GM18502 (cell line): ENCODE data around the gene SMCO2.
"Not testable (repeated sequence)": the region's sequence is repeated elsewhere in the genome, so short reads cannot be mapped to it uniquely, and the experiment has no call there.

Experiments used
- ATAC-seq: cut with Tn5 transposase; IDR thresholded peaks from one replicate; pipeline ENCODE4 v1.9.1; 2021; ENCODE audit warnings: mild to moderate bottlenecking; ENCODE audit not compliant: unreplicated experiment, poor library complexity

The SMCO2 gene

GRCh38 chr12:27523642-27524493 lies 77.3 kb downstream of the SMCO2 start, which contains the start of gene PPFIBP1:
Gene PPFIBP1 (plus strand): TSS chr12:27524206. CDS start chr12:27633397, 109,191 bp downstream.
- peak; percentile 96 for ATAC-seq

- peak; percentile 5 for ATAC-seq
Measured at GRCh38 chr12:27524494-27524835, 77.9 kb downstream of the SMCO2 start.

GRCh38 chr12:27524839-27525753 lies 78.6 kb downstream of the SMCO2 start:
- ATAC-seq: no peak

GRCh38 chr12:27527512-27527911 lies 81.0 kb downstream of the SMCO2 start:
- ATAC-seq: no peak

- ATAC-seq: no peak
Measured at GRCh38 chr12:27528788-27529187, 82.3 kb downstream of the SMCO2 start.

- no peak for ATAC-seq
Measured at GRCh38 chr12:27530157-27530922, 83.8 kb downstream of the SMCO2 start.

GRCh38 chr12:27531896-27532295 lies 85.4 kb downstream of the SMCO2 start:
- ATAC-seq: no peak

- ATAC-seq: peak; percentile 63
Measured at GRCh38 chr12:27534060-27534764, 87.7 kb downstream of the SMCO2 start.

- peak; percentile 33 for ATAC-seq
Measured at GRCh38 chr12:27534765-27535161, 88.2 kb downstream of the SMCO2 start.

- ATAC-seq: no peak
Measured at GRCh38 chr12:27535318-27535717, 88.8 kb downstream of the SMCO2 start.

GRCh38 chr12:27537855-27538675 lies 91.5 kb downstream of the SMCO2 start:
- no peak for ATAC-seq

- no peak for ATAC-seq
Measured at GRCh38 chr12:27539191-27539631, 92.7 kb downstream of the SMCO2 start.

GRCh38 chr12:27541031-27541719 lies 94.6 kb downstream of the SMCO2 start:
- no peak for ATAC-seq

- no peak for ATAC-seq
Measured at GRCh38 chr12:27542628-27543027, 96.1 kb downstream of the SMCO2 start.

GRCh38 chr12:27544858-27545257 lies 98.3 kb downstream of the SMCO2 start:
- ATAC-seq: not testable (repeated sequence)

- ATAC-seq: no peak
Measured at GRCh38 chr12:27545665-27546064, 99.1 kb downstream of the SMCO2 start.

GRCh38 chr12:27547592-27547991 lies 101.1 kb downstream of the SMCO2 start:
- no peak for ATAC-seq
